Heart left ventricle (tissue), 16 donors: ENCODE data around the gene SRR. TPM values are rescaled to one million over a fixed set of nuclear protein-coding genes. Genes with fewer than 3 reads are reported as not detected.

Experiments used
- ATAC-seq, 4 donors: fragments of 200-7000 bp; cut with Tn5 transposase; one replicate each; pipeline ENCODE4 v1.9.1; 2020 to 2022; ENCODE audit warnings: moderate library complexity in 4 of 4, mild to moderate bottlenecking in 3 of 4, moderate number of reproducible peaks in 1 of 4
- DNase-seq, 5 donors: peaks; one replicate each; pipeline ENCODE4 v3.0.0-alpha.2; 2020
- H3K27ac ChIP-seq, 12 donors: fragments of 200-600 bp; sonication (generic) in 4 of 12; one replicate each; pipeline versions ENCODE4 v1.5.0 to v1.8.0; 2016 to 2022; ENCODE audit warnings: mild to moderate bottlenecking in 2 of 12
- H3K27me3 ChIP-seq, 9 donors: fragments of 200-600 bp; sonication (generic) in 2 of 9; one replicate each; pipeline versions ENCODE4 v1.5.1 to v1.8.0; 2016 to 2022; ENCODE audit warnings: mild to moderate bottlenecking in 3 of 9
- H3K36me3 ChIP-seq, 9 donors: fragments of 200-600 bp; sonication (generic) in 2 of 9; one replicate each; pipeline versions ENCODE4 v1.5.0 to v1.8.0; 2018 to 2022; ENCODE audit warnings: mild to moderate bottlenecking in 2 of 9
- H3K4me1 ChIP-seq, 12 donors: fragments of 200-600 bp; sonication (generic) in 4 of 12; one replicate each; pipeline versions ENCODE4 v1.5.0 to v1.8.0; 2016 to 2022; ENCODE audit warnings: mild to moderate bottlenecking in 3 of 12
- H3K4me3 ChIP-seq, 12 donors: fragments of 200-600 bp; sonication (generic) in 4 of 12; one replicate each; pipeline versions ENCODE4 v1.5.0 to v1.8.0; 2017 to 2022; ENCODE audit warnings: mild to moderate bottlenecking in 9 of 12, moderate library complexity in 4 of 12
- H3K9me3 ChIP-seq, 12 donors: fragments of 200-600 bp; sonication (generic) in 4 of 12; one replicate each; pipeline versions ENCODE4 v1.5.0 to v1.8.0; 2016 to 2022; ENCODE audit warnings: mild to moderate bottlenecking in 1 of 12
- CTCF ChIP-seq, 12 donors: fragments of 200-600 bp; sonication (generic) in 4 of 12; IDR thresholded peaks; one replicate each; pipeline versions ENCODE4 v1.5.0 to v1.8.0; 2018 to 2022; ENCODE audit warnings: antibody characterized with exemption in 12 of 12, mild to moderate bottlenecking in 5 of 12
- POLR2A ChIP-seq, 2 donors: fragments of 450-650 bp; IDR thresholded peaks; one replicate each; pipeline ENCODE4 v1.6.1; 2017; ENCODE audit warnings: antibody characterized with exemption in 2 of 2, mild to moderate bottlenecking in 2 of 2, moderate library complexity in 2 of 2
- WGBS, 4 donors: extraction: QIAGEN DNeasy Blood & Tissue Kit in 2 of 4; methylation state at CpG; one replicate each; pipeline versions ENCODE4 v1.1.5 to v1.1.7; 2013 to 2018; 5-methylcytosine and 5-hydroxymethylcytosine counted together
- intact Hi-C, 10 donors: fragments of 100-400 bp; cut with DNase I; formaldehyde crosslinking; loops; one replicate each; pipeline versions ENCODE4 v1.11.1 to v1.14.2; 2022
- polyA plus RNA-seq, 2 donors: library from polyadenylated mRNA; stranded (reverse); fragments of 200-250 nt; gene quantifications; one replicate each; pipeline ENCODE4 v1.2.3, GENCODE V29; 2013
- total RNA-seq, 9 donors: library from RNA; depleted of rRNA in 2 of 9; stranded (reverse); fragments of >200 nt in 2 of 9; fragmentation: NEBNext Ultra II Directional in 3 of 9; extraction: Animal tissue kit (Norgen Biotek cat#: 25700) in 3 of 9; gene quantifications; one replicate each; pipeline versions ENCODE4 v1.1.0 to v1.2.4, GENCODE V29; 2016 to 2023
- donor health status: ischemic (EF 13 %, LVEDD 7.1; RV severe dilation, severe dysfunction).
- donor health status: healthy with polysubstance abuse.
- donor health status: DM: no; HTN: yes; CAD: no.
- donor health status: DM: no; HTN: no; CAD: no.
- donor health status: ischemic (EF 25% LVEDD 6.9; RV normal size, moderate dysfunction).
- donor health status: ischemic (EF 25% LVEDD 5.7; RV mildly dilated, moderate dysfunction).
- donor health status: healthy.
- donor health status: DM: yes; HTN: yes; CAD: no.
- donor health status: ischemic (EF 35%, LVEDD 5.7; RV mildly dilated, moderate dysfunction).
- donor health status: nonischemic (EF 11% LVEDD 7.7; RV severe dilation, severe dysfunction).
- donor health status: DM: yes; HTN: yes; CAD: no.
- donor health status: PGD.
- donor health status: ischemic (EF 29% LVEDD 5.4; RV normal size, mild dysfunction).
- donor health status: nonischemic (EF 23%, LVEDD 6.1; RV moderate dilation, normal function).

The SRR gene
- total and polyA plus RNA-seq, 11 donors, result 2.9 to 19.7 (median 8.6) TPM

- H3K36me3 ChIP-seq, result peaks cover 0 to 32% (median 15%) of the 10 kb centered on the region in 9 donors
- ATAC-seq (no peak), DNase-seq (no peak)
- no peak overlapping the region for H3K4me3 ChIP-seq
- no peak overlapping the region for H3K27ac ChIP-seq
- TF ChIP-seq CTCF (IDR thresholded peaks at IDR 0.05), result no peak
- no peak for TF ChIP-seq POLR2A (IDR thresholded peaks at IDR 0.05)
- H3K27me3 ChIP-seq, result no peaks in the 10 kb centered on the region
- intact Hi-C loops, result no loop called here
- H3K4me1 ChIP-seq, result peaks cover 0 to 13% (median 5%) of the 10 kb centered on the region in 12 donors
- no peaks in the 10 kb centered on the region for H3K9me3 ChIP-seq
- WGBS, 4 donors, result 92 to 97% (median 96%) methylated on average over 8 of the region's 8 CpGs
Observed at GRCh38 chr17:2346475-2346874, 42.7 kb downstream of the SRR start.

- no peaks in the 10 kb centered on the region for H3K27me3 ChIP-seq
- H3K36me3 ChIP-seq, result peaks cover 0 to 21% (median 9%) of the 10 kb centered on the region in 9 donors
- 63 to 68% (median 67%) methylated on average over 11 of the region's 11 CpGs for WGBS, 4 donors
- no peaks in the 10 kb centered on the region for H3K9me3 ChIP-seq
- ATAC-seq (peak; percentile 61 to 68 (median 62)), DNase-seq (peak in 1 of 5 donors; percentile 58)
- no peak overlapping the region for H3K27ac ChIP-seq
- no peak for TF ChIP-seq POLR2A (IDR thresholded peaks at IDR 0.05)
- H3K4me3 ChIP-seq, result no peak overlapping the region
- intact Hi-C loops, result no loop called here
- peaks cover 0 to 13% (median 5%) of the 10 kb centered on the region in 12 donors for H3K4me1 ChIP-seq
Observed at GRCh38 chr17:2347805-2348685, 44.3 kb downstream of the SRR start.

GRCh38 chr17:2351269-2351668 lies 47.5 kb downstream of the SRR start:
- 94 to 96% (median 96%) methylated on average over 6 of the region's 6 CpGs for WGBS, 4 donors
- ATAC-seq (peak in 1 of 4 donors; percentile 10), DNase-seq (no peak)
- Histone ChIP-seq H3K36me3 (no peaks in the 10 kb centered on the region), H3K27me3 (no peaks in the 10 kb centered on the region), H3K27ac (no peak overlapping the region), H3K4me1 (peaks cover 0 to 13% (median 5%) of the 10 kb centered on the region in 12 donors), H3K9me3 (no peaks in the 10 kb centered on the region), H3K4me3 (no peak overlapping the region)
- TF ChIP-seq POLR2A (IDR thresholded peaks at IDR 0.05) (no peak), CTCF (IDR thresholded peaks at IDR 0.05) (no peak)
- intact Hi-C loops, result loop anchor here in 2 of 10 donors (5.0 kb wide), 1 partner anchor 299 kb away; no protein-coding TSS in a partner anchor

- Histone ChIP-seq H3K27me3 (no peaks in the 10 kb centered on the region), H3K4me1 (peaks cover 0 to 7% (median 0%) of the 10 kb centered on the region in 12 donors), H3K9me3 (no peaks in the 10 kb centered on the region), H3K4me3 (no peak overlapping the region), H3K27ac (no peak overlapping the region), H3K36me3 (no peaks in the 10 kb centered on the region)
- 87 to 92% (median 90%) methylated on average over 8 of the region's 8 CpGs for WGBS, 4 donors
- DNase-seq, result no peak
- TF ChIP-seq CTCF (IDR thresholded peaks at IDR 0.05) (no peak), POLR2A (IDR thresholded peaks at IDR 0.05) (no peak)
- no peak for ATAC-seq
- intact Hi-C loops, result loop anchor here in 2 of 10 donors (5.0 kb wide), 1 partner anchor 302 kb away; no protein-coding TSS in a partner anchor
Observed at GRCh38 chr17:2354311-2354710, 50.6 kb downstream of the SRR start.
